Neuronal stem cell (in vitro differentiated cells): ENCODE data around the gene TPST1.

Experiments used
- DNase-seq: peaks from one replicate; pipeline ENCODE4 v3.0.0-alpha.2; 2013; ENCODE audit warnings: low spot score
- H2AFZ ChIP-seq: one replicate; pipeline ENCODE4 v1.6.1; 2013; ENCODE audit warnings: mild to moderate bottlenecking, low read length, inconsistent platforms
- H2AK5ac ChIP-seq: 2 replicates; pipeline ENCODE4 v1.6.1; 2013; ENCODE audit warnings: low read depth, mild to moderate bottlenecking, inconsistent platforms, low read length, moderate library complexity, mixed read lengths
- H2BK120ac ChIP-seq: 2 replicates; pipeline ENCODE4 v1.6.1; 2013; ENCODE audit warnings: low read depth, mild to moderate bottlenecking, inconsistent platforms, low read length, moderate library complexity, mixed read lengths
- H2BK12ac ChIP-seq: one replicate; pipeline ENCODE4 v1.6.1; 2013; ENCODE audit warnings: low read length, inconsistent platforms
- H2BK15ac ChIP-seq: 2 replicates; pipeline ENCODE4 v1.6.1; 2013; ENCODE audit warnings: mild to moderate bottlenecking, low read length, inconsistent platforms, mixed read lengths
- H2BK5ac ChIP-seq: one replicate; pipeline ENCODE4 v1.6.1; 2013; ENCODE audit warnings: inconsistent platforms, mild to moderate bottlenecking, low read length, moderate library complexity
- H3K14ac ChIP-seq: one replicate; pipeline ENCODE4 v1.6.1; 2013; ENCODE audit warnings: low read length, inconsistent platforms
- H3K18ac ChIP-seq: 2 replicates; pipeline ENCODE4 v1.6.1; 2013; ENCODE audit warnings: low read length, inconsistent platforms
- H3K23ac ChIP-seq: 2 replicates; pipeline ENCODE4 v1.6.1; 2013; ENCODE audit warnings: low read depth, mild to moderate bottlenecking, mixed read lengths, low read length, inconsistent platforms; ENCODE audit not compliant: poor library complexity
- H3K27ac ChIP-seq: replicated peaks from 3 replicates; pipeline ENCODE4 v1.5.1; 2013; ENCODE audit warnings: low read length, inconsistent platforms
- H3K27me3 ChIP-seq, 3 experiments: 2 replicates each; pipeline ENCODE4 v1.6.1; 2013; ENCODE audit warnings: low read length in 3 of 3, mild to moderate bottlenecking in 2 of 3, inconsistent platforms in 1 of 3, low read depth in 1 of 3, mixed read lengths in 1 of 3, moderate library complexity in 1 of 3; ENCODE audit not compliant: control insufficient read depth in 3 of 3, insufficient read depth in 3 of 3
- H3K36me3 ChIP-seq, 2 donors: replicated peaks in 1 of 2; 2 replicates each; pipeline ENCODE4 v1.6.1; 2013; ENCODE audit warnings: low read length in 2 of 2; ENCODE audit not compliant: control insufficient read depth in 2 of 2, insufficient read depth in 2 of 2
- H3K4ac ChIP-seq: 2 replicates; pipeline ENCODE4 v1.6.1; 2013; ENCODE audit warnings: inconsistent platforms, mild to moderate bottlenecking, low read length, moderate library complexity
- H3K4me1 ChIP-seq, 2 donors: 1 replicate in 1 of 2; 2 replicates in 1 of 2; pipeline ENCODE4 v1.6.1; 2013; ENCODE audit warnings: low read length in 2 of 2, low read depth in 1 of 2; ENCODE audit not compliant: control insufficient read depth in 2 of 2, insufficient read depth in 1 of 2
- H3K4me2 ChIP-seq: one replicate; pipeline ENCODE4 v1.6.1; 2013; ENCODE audit warnings: mild to moderate bottlenecking, low read length, inconsistent platforms; ENCODE audit not compliant: insufficient read depth, poor library complexity, severe bottlenecking
- H3K4me3 ChIP-seq, 2 donors: 2 replicates each; pipeline ENCODE4 v1.5.1; 2013; ENCODE audit warnings: low read length in 2 of 2, mild to moderate bottlenecking in 2 of 2, inconsistent platforms in 1 of 2, moderate library complexity in 1 of 2
- H3K79me1 ChIP-seq: one replicate; pipeline ENCODE4 v1.6.1; 2013; ENCODE audit warnings: low read depth, mild to moderate bottlenecking, inconsistent platforms, low read length, moderate library complexity
- H3K9ac ChIP-seq: one replicate; pipeline ENCODE4 v1.6.1; 2013; ENCODE audit warnings: mild to moderate bottlenecking, low read depth, low read length, inconsistent platforms; ENCODE audit not compliant: poor library complexity
- H3K9me3 ChIP-seq, 2 donors: replicated peaks in 1 of 2; 2 replicates each; pipeline versions ENCODE3 to v1.6.1; 2013; ENCODE audit warnings: low read length in 2 of 2, mild to moderate bottlenecking in 2 of 2, inconsistent platforms in 1 of 2, low read depth in 1 of 2, mixed read lengths in 1 of 2, moderate library complexity in 1 of 2; ENCODE audit not compliant: control insufficient read depth in 2 of 2, insufficient read depth in 1 of 2
- H4K8ac ChIP-seq: one replicate; pipeline ENCODE4 v1.6.1; 2013; ENCODE audit warnings: low read depth, mild to moderate bottlenecking, inconsistent platforms, low read length, moderate library complexity
- H4K91ac ChIP-seq: one replicate; pipeline ENCODE4 v1.6.1; 2013; ENCODE audit warnings: low read length, low read depth, mild to moderate bottlenecking, inconsistent platforms; ENCODE audit not compliant: poor library complexity
- WGBS, 2 donors: extraction: QIAGEN DNeasy Blood & Tissue Kit; methylation state at CpG; one replicate each; pipeline ENCODE4 v1.1.7; 2013; ENCODE audit warnings: missing lambda C conversion rate in 2 of 2, mixed read lengths in 1 of 2; ENCODE audit not compliant: insufficient read length in 2 of 2, insufficient replicate concordance in 1 of 2; ENCODE audit errors: extremely low coverage in 2 of 2; 5-methylcytosine and 5-hydroxymethylcytosine counted together

Gene TPST1

DNA sequence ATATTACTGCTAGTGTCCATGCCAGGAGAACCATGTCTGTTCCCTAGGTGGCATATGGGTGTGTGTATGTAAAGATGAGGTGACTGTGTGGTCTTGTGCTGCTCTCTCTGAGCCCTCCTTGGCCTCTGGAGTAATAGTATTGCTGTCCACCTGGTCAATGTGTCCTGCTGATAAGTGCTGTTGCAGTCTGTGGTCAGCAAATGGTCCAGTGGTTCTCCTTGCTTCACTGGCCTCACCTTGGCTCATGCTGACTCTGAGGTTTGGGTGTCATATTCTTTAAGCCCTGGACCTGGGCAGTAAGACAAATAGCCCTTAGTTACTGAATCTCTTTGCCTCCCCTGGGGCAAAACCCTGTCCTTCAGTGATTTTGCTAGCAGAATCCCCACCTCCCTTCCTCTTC is 56.8 kb downstream of the TPST1 start:
- Histone ChIP-seq H3K27me3 (no peaks in the 10 kb centered on the region), H2BK5ac (no peak overlapping the region), H3K4me1 (peaks cover 0 to 2% of the 10 kb centered on the region in 2 donors), H3K9ac (no peak overlapping the region), H2AFZ (no peak overlapping the region), H4K91ac (no peak overlapping the region), H3K23ac (no peak overlapping the region), H3K4me2 (no peak overlapping the region), H3K27ac (no peak overlapping the region), H3K14ac (no peak overlapping the region), H3K18ac (no peak overlapping the region), H2BK15ac (no peak overlapping the region), H3K79me1 (peaks cover 2% of the 10 kb centered on the region), H3K36me3 (peaks cover 2 to 5% of the 10 kb centered on the region in 2 donors), H3K4ac (no peak overlapping the region), H3K9me3 (peaks cover 11 to 43% of the 10 kb centered on the region in 2 donors), H2BK120ac (no peak overlapping the region), H4K8ac (no peak overlapping the region), H2BK12ac (no peak overlapping the region), H3K4me3 (no peak overlapping the region), H2AK5ac (no peak overlapping the region)
- no peak for DNase-seq

DNA sequence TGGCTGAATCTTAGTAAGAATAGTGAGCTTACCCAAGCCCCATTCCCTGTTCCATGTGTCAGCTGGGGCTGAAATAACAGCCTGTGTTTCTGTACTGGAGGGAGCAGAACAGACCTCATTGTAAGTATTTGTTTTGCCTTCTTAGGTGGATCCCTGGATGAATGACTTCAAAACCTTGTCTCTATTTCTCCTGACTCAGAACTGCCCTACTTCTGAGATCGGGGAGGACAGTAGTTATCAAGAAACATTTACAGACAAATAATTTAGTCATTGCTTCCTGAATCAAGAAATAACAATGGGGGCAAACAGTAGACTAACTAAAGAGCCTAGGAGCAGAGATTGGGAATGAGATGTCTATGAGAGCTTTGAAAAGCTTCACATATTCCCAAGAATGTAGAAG is 58.8 kb downstream of the TPST1 start:
- H3K9ac ChIP-seq: no peak overlapping the region
- H2AFZ ChIP-seq: no peak overlapping the region
- H2BK5ac ChIP-seq: no peak overlapping the region
- no peak overlapping the region for H3K4ac ChIP-seq
- H2BK15ac ChIP-seq: no peak overlapping the region
- no peak overlapping the region for H3K4me2 ChIP-seq
- no peak overlapping the region for H2BK12ac ChIP-seq
- DNase-seq: no peak
- H4K91ac ChIP-seq: no peak overlapping the region
- no peak overlapping the region for H3K4me3 ChIP-seq
- H3K14ac ChIP-seq: no peak overlapping the region
- H3K36me3 ChIP-seq: peaks cover 2 to 5% of the 10 kb centered on the region in 2 donors
- peaks cover 2% of the 10 kb centered on the region for H3K79me1 ChIP-seq
- no peak overlapping the region for H4K8ac ChIP-seq
- no peaks in the 10 kb centered on the region for H3K27me3 ChIP-seq
- H3K4me1 ChIP-seq: no peaks in the 10 kb centered on the region
- no peak overlapping the region for H2BK120ac ChIP-seq
- no peak overlapping the region for H3K18ac ChIP-seq
- no peak overlapping the region for H3K27ac ChIP-seq
- WGBS, 2 donors: no CpG with 5 or more reads among the region's 1 CpG
- peaks cover 11 to 39% of the 10 kb centered on the region in 2 donors for H3K9me3 ChIP-seq
- no peak overlapping the region for H2AK5ac ChIP-seq
- H3K23ac ChIP-seq: no peak overlapping the region

DNA sequence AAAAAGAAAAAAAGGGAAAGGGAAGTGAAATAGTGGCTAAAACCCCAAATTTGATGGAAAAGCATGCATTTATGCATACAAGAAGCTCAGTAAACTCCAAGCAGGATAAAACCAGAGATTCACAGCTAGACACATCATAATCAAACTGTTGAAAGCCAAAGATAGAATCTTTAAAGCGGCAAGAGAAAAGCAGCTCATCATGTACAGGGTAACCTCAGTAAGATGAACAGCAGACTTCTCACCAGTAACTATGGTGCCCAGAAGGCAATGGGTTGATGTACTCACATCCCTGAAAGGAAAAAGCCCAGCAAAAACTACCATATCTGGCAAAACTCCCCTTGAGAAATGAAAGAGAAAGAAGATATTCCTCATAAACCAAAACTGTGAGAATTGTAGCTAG is 60.4 kb downstream of the TPST1 start:
- H3K4ac ChIP-seq: no peak overlapping the region
- no peak overlapping the region for H3K27ac ChIP-seq
- no peak overlapping the region for H3K9ac ChIP-seq
- H2AFZ ChIP-seq: no peak overlapping the region
- H2BK15ac ChIP-seq: no peak overlapping the region
- no peak overlapping the region for H2AK5ac ChIP-seq
- no peak overlapping the region for H4K8ac ChIP-seq
- WGBS, 2 donors: no CpG with 5 or more reads among the region's 1 CpG
- no peak overlapping the region for H2BK120ac ChIP-seq
- DNase-seq: no peak
- no peak overlapping the region for H3K4me2 ChIP-seq
- no peaks in the 10 kb centered on the region for H3K27me3 ChIP-seq
- H3K23ac ChIP-seq: no peak overlapping the region
- no peak overlapping the region for H2BK5ac ChIP-seq
- no peak overlapping the region for H3K4me3 ChIP-seq
- no peak overlapping the region for H3K18ac ChIP-seq
- H3K9me3 ChIP-seq: peaks cover 11 to 39% of the 10 kb centered on the region in 2 donors
- no peaks in the 10 kb centered on the region for H3K4me1 ChIP-seq
- H2BK12ac ChIP-seq: no peak overlapping the region
- no peak overlapping the region for H4K91ac ChIP-seq
- H3K14ac ChIP-seq: no peak overlapping the region
- peaks cover 2% of the 10 kb centered on the region for H3K79me1 ChIP-seq
- H3K36me3 ChIP-seq: peaks cover 2 to 5% of the 10 kb centered on the region in 2 donors

DNA sequence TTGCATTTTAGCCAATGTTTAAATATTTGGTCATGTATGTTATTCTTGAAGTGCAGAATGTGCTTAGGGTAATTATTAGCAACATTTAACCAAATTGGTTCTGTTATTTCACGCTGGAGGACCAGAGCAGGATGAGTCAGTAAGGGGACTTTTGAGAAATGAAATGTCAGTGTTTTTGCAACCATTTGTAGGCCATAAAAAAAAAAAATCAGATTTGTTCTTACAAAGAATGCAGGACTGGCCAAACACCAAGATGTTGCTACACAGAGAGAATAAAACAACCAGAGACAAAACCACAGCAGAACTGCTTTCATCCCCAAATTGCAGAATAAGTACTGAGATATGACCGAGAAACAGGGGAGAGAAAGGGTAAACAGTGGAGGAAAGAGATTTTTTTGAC is 62.1 kb downstream of the TPST1 start:
- Histone ChIP-seq H2BK12ac (no peak overlapping the region), H3K23ac (no peak overlapping the region), H3K9ac (no peak overlapping the region), H2BK120ac (no peak overlapping the region), H3K36me3 (peaks cover 2 to 5% of the 10 kb centered on the region in 2 donors), H2BK5ac (no peak overlapping the region), H2AK5ac (no peak overlapping the region), H3K4me3 (no peak overlapping the region), H3K27me3 (no peaks in the 10 kb centered on the region), H3K4me2 (no peak overlapping the region), H3K18ac (no peak overlapping the region), H3K9me3 (peaks cover 8 to 34% of the 10 kb centered on the region in 2 donors), H3K4me1 (no peaks in the 10 kb centered on the region), H3K79me1 (no peaks in the 10 kb centered on the region), H2BK15ac (no peak overlapping the region), H2AFZ (no peak overlapping the region), H3K27ac (no peak overlapping the region), H3K14ac (no peak overlapping the region), H4K8ac (no peak overlapping the region), H3K4ac (no peak overlapping the region), H4K91ac (no peak overlapping the region)
- no CpG with 5 or more reads among the region's 2 CpGs for WGBS, 2 donors
- DNase-seq: no peak
